ENCODE measurements around the gene HLA-DOB. TPM values are rescaled to one million over a fixed set of nuclear protein-coding genes. Genes with fewer than 3 reads are reported as not detected.

Gene HLA-DOB
- total RNA-seq, 1 donor from 2014 or later, result 0.26 TPM

- FAIRE-seq, result no peak
- DNase-seq (ENCODE audit: low read depth), result no peak
- no peak for TF ChIP-seq CTCF (IDR thresholded peaks at IDR 0.05; ENCODE audit: insufficient read depth, low read length, severe bottlenecking)
Observed at GRCh38 chr6:32847004-32847403, 30.2 kb upstream of the HLA-DOB start.

GRCh38 chr6:32845384-32845884 is 28.6 kb upstream of the HLA-DOB start:
- DNase-seq (ENCODE audit: low read depth) (no peak), FAIRE-seq (no peak)
- no peak for TF ChIP-seq CTCF (IDR thresholded peaks at IDR 0.05; ENCODE audit: insufficient read depth, low read length, severe bottlenecking)
- peaks cover 15% of the 10 kb centered on the region for H3K36me3 ChIP-seq (ENCODE audit: control insufficient read depth, insufficient read depth, low read length)
- H3K27me3 ChIP-seq (ENCODE audit: control insufficient read depth, insufficient read depth, low read length), result no peaks in the 10 kb centered on the region
- no peak overlapping the region for H3K4me3 ChIP-seq (ENCODE audit: low read depth, low read length)

More at GRCh38 chr6:32847004-32847403, 30.2 kb upstream of the HLA-DOB start:
- peaks cover 21% of the 10 kb centered on the region for H3K36me3 ChIP-seq (ENCODE audit: control insufficient read depth, insufficient read depth, low read length)
- H3K27me3 ChIP-seq (ENCODE audit: control insufficient read depth, insufficient read depth, low read length), result no peaks in the 10 kb centered on the region
- H3K4me3 ChIP-seq (ENCODE audit: low read depth, low read length), result no peak overlapping the region

- no peaks in the 10 kb centered on the region for H3K27me3 ChIP-seq (ENCODE audit: control insufficient read depth, insufficient read depth, low read length)
- H3K36me3 ChIP-seq (ENCODE audit: control insufficient read depth, insufficient read depth, low read length), result peaks cover 12% of the 10 kb centered on the region
- TF ChIP-seq CTCF (IDR thresholded peaks at IDR 0.05; ENCODE audit: insufficient read depth, low read length, severe bottlenecking), result no peak
- H3K4me3 ChIP-seq (ENCODE audit: low read depth, low read length), result no peak overlapping the region
- DNase-seq (ENCODE audit: low read depth) (no peak), FAIRE-seq (no peak)
Observed at GRCh38 chr6:32844839-32845383, 28.1 kb upstream of the HLA-DOB start.

GRCh38 chr6:32843979-32844838 is 27.4 kb upstream of the HLA-DOB start, which contains the start of gene PSMB8:
TSS of gene PSMB8 (minus strand) at chr6:32844047. CDS start at chr6:32843996, 51 bp downstream.
- Histone ChIP-seq H3K27me3 (ENCODE audit: control insufficient read depth, insufficient read depth, low read length) (no peaks in the 10 kb centered on the region), H3K36me3 (ENCODE audit: control insufficient read depth, insufficient read depth, low read length) (peaks cover 12% of the 10 kb centered on the region), H3K4me3 (ENCODE audit: low read depth, low read length) (peak within 1 kb of the TSS; percentile 67)
- TF ChIP-seq CTCF (IDR thresholded peaks at IDR 0.05; ENCODE audit: insufficient read depth, low read length, severe bottlenecking), result peak; percentile 5
- DNase-seq (ENCODE audit: low read depth) (peak; percentile 98), FAIRE-seq (peak; percentile 36)

GRCh38 chr6:32843331-32843978 is 26.7 kb upstream of the HLA-DOB start:
- DNase-seq (ENCODE audit: low read depth), result no peak
- FAIRE-seq, result no peak
- Histone ChIP-seq H3K36me3 (ENCODE audit: control insufficient read depth, insufficient read depth, low read length) (peaks cover 10% of the 10 kb centered on the region), H3K4me3 (ENCODE audit: low read depth, low read length) (peak overlapping the region; percentile 67), H3K27me3 (ENCODE audit: control insufficient read depth, insufficient read depth, low read length) (no peaks in the 10 kb centered on the region)
- TF ChIP-seq CTCF (IDR thresholded peaks at IDR 0.05; ENCODE audit: insufficient read depth, low read length, severe bottlenecking), result no peak
